GM12892 (cell line): ENCODE measurements around the gene TBL1XR1.

Experiments used
- POLR2A ChIP-seq: IDR thresholded peaks from 2 replicates; pipeline ENCODE4 v1.6.1; 2011; ENCODE audit warnings: low read depth, low read length, control low read depth
- POLR2AphosphoS5 ChIP-seq: IDR thresholded peaks from 2 replicates; pipeline ENCODE4 v1.6.1; 2011; ENCODE audit warnings: low read depth, low read length, control low read depth
- TAF1 ChIP-seq: IDR thresholded peaks from 2 replicates; pipeline ENCODE4 v1.6.1; 2011; ENCODE audit warnings: low read depth, mild to moderate bottlenecking, control low read depth, low read length, borderline replicate concordance

- TF ChIP-seq POLR2AphosphoS5, result no peak
- TF ChIP-seq POLR2A, result no peak
- no peak for TF ChIP-seq TAF1
Measured at GRCh38 chr3:177123822-177124221, 73.5 kb downstream of the TBL1XR1 start.
